RWPE2 (cell line): ENCODE measurements around the gene ETV6.

Experiments
- ATAC-seq: fragments of 200-7000 bp; cut with Tn5 transposase; 3 replicates; pipeline ENCODE4 v1.9.1; 2021; ENCODE audit warnings: low read depth
- DNase-seq: peaks from one replicate; pipeline ENCODE4 v3.0.0-alpha.2; 2020; ENCODE audit warnings: low spot score
- H3K27ac ChIP-seq: fragments of 450-650 bp; 2 replicates; pipeline ENCODE4 v1.5.1; 2017; ENCODE audit warnings: mild to moderate bottlenecking; ENCODE audit not compliant: poor library complexity, severe bottlenecking
- H3K27me3 ChIP-seq: fragments of 250-450 bp; sonication (Bioruptor Pico); 2 replicates; pipeline ENCODE4 v1.5.1; 2021; ENCODE audit warnings: mild to moderate bottlenecking, moderate library complexity; ENCODE audit not compliant: insufficient read depth, poor library complexity, severe bottlenecking
- H3K36me3 ChIP-seq: fragments of 250-450 bp; sonication (Bioruptor Pico); 2 replicates; pipeline ENCODE4 v1.5.1; 2020; ENCODE audit warnings: low read depth, mild to moderate bottlenecking, moderate library complexity
- H3K4me1 ChIP-seq: fragments of 250-450 bp; sonication (Bioruptor Pico); 2 replicates; pipeline ENCODE4 v1.5.1; 2021; ENCODE audit warnings: mild to moderate bottlenecking, moderate library complexity; ENCODE audit not compliant: insufficient read depth, poor library complexity, severe bottlenecking
- H3K4me3 ChIP-seq: fragments of 250-450 bp; sonication (Bioruptor Pico); 2 replicates; pipeline ENCODE4 v1.5.1; 2021; ENCODE audit warnings: mild to moderate bottlenecking, moderate library complexity; ENCODE audit not compliant: severe bottlenecking
- H3K9me3 ChIP-seq: fragments of 250-450 bp; sonication (Bioruptor Pico); 2 replicates; pipeline ENCODE4 v1.5.1; 2021; ENCODE audit warnings: mild to moderate bottlenecking, moderate library complexity; ENCODE audit not compliant: severe bottlenecking
- CTCF ChIP-seq: fragments of 450-650 bp; IDR thresholded peaks from one replicate; pipeline ENCODE4 v1.5.1; 2017; ENCODE audit warnings: mild to moderate bottlenecking, moderate library complexity; ENCODE audit not compliant: poor library complexity, severe bottlenecking

Gene ETV6

GRCh38 chr12:11897923-11898322, 248.4 kb downstream of the ETV6 start:
- no peak for ATAC-seq
- H3K4me1 ChIP-seq: no peaks in the 10 kb centered on the region
- no peak for DNase-seq
- TF ChIP-seq CTCF: no peak
- no peaks in the 10 kb centered on the region for H3K9me3 ChIP-seq
- H3K36me3 ChIP-seq: no peaks in the 10 kb centered on the region
- no peak overlapping the region for H3K4me3 ChIP-seq
- H3K27ac ChIP-seq: no peak overlapping the region
- H3K27me3 ChIP-seq: no peaks in the 10 kb centered on the region

GRCh38 chr12:11901701-11902524, 252.4 kb downstream of the ETV6 start:
- no peaks in the 10 kb centered on the region for H3K4me1 ChIP-seq
- ATAC-seq (no peak), DNase-seq (no peak)
- H3K9me3 ChIP-seq: no peaks in the 10 kb centered on the region
- H3K36me3 ChIP-seq: no peaks in the 10 kb centered on the region
- H3K27me3 ChIP-seq: no peaks in the 10 kb centered on the region
- no peak overlapping the region for H3K4me3 ChIP-seq
- no peak for TF ChIP-seq CTCF
- no peak overlapping the region for H3K27ac ChIP-seq

GRCh38 chr12:11902525-11902875, 253.0 kb downstream of the ETV6 start:
- no peak for TF ChIP-seq CTCF
- no peak overlapping the region for H3K4me3 ChIP-seq
- no peaks in the 10 kb centered on the region for H3K9me3 ChIP-seq
- no peak overlapping the region for H3K27ac ChIP-seq
- no peaks in the 10 kb centered on the region for H3K4me1 ChIP-seq
- no peak for ATAC-seq
- no peak for DNase-seq
- H3K36me3 ChIP-seq: no peaks in the 10 kb centered on the region
- H3K27me3 ChIP-seq: no peaks in the 10 kb centered on the region

GRCh38 chr12:11904124-11904523, 254.7 kb downstream of the ETV6 start:
- Histone ChIP-seq H3K4me1 (no peaks in the 10 kb centered on the region), H3K36me3 (no peaks in the 10 kb centered on the region), H3K4me3 (no peak overlapping the region), H3K9me3 (no peaks in the 10 kb centered on the region), H3K27me3 (no peaks in the 10 kb centered on the region), H3K27ac (no peak overlapping the region)
- DNase-seq: no peak
- TF ChIP-seq CTCF: no peak
- no peak for ATAC-seq

GRCh38 chr12:11905534-11905933, 256.1 kb downstream of the ETV6 start:
- no peak for ATAC-seq
- H3K36me3 ChIP-seq: no peaks in the 10 kb centered on the region
- H3K27me3 ChIP-seq: no peaks in the 10 kb centered on the region
- TF ChIP-seq CTCF: no peak
- no peaks in the 10 kb centered on the region for H3K4me1 ChIP-seq
- H3K9me3 ChIP-seq: no peaks in the 10 kb centered on the region
- H3K27ac ChIP-seq: no peak overlapping the region
- no peak for DNase-seq
- H3K4me3 ChIP-seq: no peak overlapping the region
